Ishikawa (cell line): ENCODE results near the gene MRGPRD.

Source experiments
- CEBPB ChIP-seq: IDR thresholded peaks from 2 replicates; pipeline ENCODE4 v1.6.1; 2012
- FOXM1 ChIP-seq: IDR thresholded peaks from 2 replicates; pipeline ENCODE4 v1.6.1; 2012; ENCODE audit warnings: low read depth, borderline replicate concordance
- RAD21 ChIP-seq: IDR thresholded peaks from 2 replicates; pipeline ENCODE4 v1.6.1; 2012; ENCODE audit warnings: low read depth
- TAF1 ChIP-seq: IDR thresholded peaks from 2 replicates; pipeline ENCODE4 v1.6.1; 2012; ENCODE audit warnings: low read depth, mild to moderate bottlenecking
- TF ChIP-seq, protein P1 (sequence below): IDR thresholded peaks from 2 replicates; pipeline ENCODE4 v1.6.1; 2012; ENCODE audit warnings: low read depth, mild to moderate bottlenecking

DNA sequence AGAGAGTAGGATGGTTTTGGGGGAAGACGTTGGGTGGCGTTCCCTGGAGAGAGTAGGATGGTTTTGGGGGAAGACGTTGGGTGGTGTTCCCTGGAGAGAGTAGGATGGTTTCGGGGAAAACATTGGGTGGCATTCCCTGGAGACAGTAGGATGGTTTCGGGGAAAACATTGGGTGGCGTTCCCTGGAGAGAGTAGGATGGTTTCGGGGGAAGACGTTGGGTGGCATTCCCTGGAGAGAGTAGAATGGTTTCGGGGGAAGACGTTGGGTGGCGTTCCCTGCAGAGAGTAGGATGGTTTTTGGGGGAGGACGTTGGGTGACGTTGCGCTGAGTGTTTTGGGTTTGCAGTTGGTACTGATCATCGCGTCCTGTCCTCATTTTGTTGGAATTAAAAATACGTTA, 48.9 kb downstream of the MRGPRD start:
- TF ChIP-seq, protein P1, sequence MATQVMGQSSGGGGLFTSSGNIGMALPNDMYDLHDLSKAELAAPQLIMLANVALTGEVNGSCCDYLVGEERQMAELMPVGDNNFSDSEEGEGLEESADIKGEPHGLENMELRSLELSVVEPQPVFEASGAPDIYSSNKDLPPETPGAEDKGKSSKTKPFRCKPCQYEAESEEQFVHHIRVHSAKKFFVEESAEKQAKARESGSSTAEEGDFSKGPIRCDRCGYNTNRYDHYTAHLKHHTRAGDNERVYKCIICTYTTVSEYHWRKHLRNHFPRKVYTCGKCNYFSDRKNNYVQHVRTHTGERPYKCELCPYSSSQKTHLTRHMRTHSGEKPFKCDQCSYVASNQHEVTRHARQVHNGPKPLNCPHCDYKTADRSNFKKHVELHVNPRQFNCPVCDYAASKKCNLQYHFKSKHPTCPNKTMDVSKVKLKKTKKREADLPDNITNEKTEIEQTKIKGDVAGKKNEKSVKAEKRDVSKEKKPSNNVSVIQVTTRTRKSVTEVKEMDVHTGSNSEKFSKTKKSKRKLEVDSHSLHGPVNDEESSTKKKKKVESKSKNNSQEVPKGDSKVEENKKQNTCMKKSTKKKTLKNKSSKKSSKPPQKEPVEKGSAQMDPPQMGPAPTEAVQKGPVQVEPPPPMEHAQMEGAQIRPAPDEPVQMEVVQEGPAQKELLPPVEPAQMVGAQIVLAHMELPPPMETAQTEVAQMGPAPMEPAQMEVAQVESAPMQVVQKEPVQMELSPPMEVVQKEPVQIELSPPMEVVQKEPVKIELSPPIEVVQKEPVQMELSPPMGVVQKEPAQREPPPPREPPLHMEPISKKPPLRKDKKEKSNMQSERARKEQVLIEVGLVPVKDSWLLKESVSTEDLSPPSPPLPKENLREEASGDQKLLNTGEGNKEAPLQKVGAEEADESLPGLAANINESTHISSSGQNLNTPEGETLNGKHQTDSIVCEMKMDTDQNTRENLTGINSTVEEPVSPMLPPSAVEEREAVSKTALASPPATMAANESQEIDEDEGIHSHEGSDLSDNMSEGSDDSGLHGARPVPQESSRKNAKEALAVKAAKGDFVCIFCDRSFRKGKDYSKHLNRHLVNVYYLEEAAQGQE = no peak
- TF ChIP-seq CEBPB (no peak), TAF1 (no peak), RAD21 (no peak), FOXM1 (no peak)
